Activated gamma-delta T cell treated with Interleukin-2 at 50 U/mL for 16 hours (primary cell): ENCODE measurements around the gene ETV6.
"Not testable (repeated sequence)": the region's sequence is repeated elsewhere in the genome, so short reads cannot be mapped to it uniquely, and the experiment has no call there.

Experiments used
- DNase-seq: peaks from one replicate; pipeline ENCODE4 v3.0.0-alpha.2; 2020

The ETV6 gene

DNA sequence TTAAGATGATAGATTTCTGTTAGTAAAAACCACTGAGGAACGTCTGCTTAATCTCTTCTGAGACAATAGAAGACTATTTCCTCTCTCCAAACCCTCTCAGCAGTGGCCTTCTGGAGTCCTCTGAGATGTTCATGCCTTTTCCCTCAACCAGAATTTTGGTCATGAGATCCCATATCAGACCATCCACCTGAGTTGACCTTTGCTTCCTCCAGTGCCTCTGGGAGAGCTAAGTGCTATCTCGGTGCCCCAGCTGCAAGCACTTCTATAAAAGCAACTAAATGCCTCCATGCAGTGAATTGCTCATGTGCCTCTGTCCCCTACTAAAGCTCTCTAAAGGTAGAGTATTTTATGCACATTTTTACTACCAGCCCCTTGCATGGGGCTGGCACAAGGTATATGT lies 248.4 kb downstream of the ETV6 start:
- no peak for DNase-seq

DNA sequence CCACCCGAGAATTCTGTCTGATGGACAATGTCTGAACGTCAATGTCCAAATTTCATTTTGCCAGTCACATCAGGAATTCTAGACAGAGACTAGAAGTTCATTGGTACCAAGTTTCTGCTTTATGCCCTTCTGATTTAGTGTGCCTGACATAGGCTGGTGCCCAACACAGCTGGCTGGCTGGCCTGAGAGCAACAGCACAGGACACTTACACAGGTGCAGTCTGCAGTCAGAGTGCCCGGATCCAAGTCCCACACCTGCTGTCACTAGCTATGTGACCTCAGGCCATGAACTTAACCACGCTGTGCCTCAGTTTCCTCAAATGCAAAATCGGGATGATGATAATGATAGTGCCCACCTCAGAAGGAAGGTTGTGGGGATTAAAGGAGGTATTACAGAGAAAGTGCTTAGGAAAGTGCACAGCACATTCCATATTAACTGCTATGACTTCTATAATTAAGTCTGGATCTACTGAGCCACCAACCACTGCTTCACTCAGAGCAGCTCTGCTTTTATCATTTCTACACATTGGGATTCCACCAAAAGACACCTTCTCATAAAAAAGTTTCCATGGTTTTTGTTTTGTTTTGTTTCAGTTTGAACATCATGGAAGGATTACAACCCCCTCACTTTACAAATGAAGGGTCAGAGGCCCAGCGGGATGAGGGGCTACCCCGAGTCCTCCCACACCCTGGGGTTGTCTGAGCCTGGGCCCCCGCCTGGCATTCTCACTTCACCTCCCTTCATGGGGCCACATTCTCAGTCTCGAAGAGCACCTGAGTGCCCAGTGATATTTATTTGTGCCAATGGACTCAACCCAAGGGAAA lies 252.4 kb downstream of the ETV6 start:
- DNase-seq: no peak

DNA sequence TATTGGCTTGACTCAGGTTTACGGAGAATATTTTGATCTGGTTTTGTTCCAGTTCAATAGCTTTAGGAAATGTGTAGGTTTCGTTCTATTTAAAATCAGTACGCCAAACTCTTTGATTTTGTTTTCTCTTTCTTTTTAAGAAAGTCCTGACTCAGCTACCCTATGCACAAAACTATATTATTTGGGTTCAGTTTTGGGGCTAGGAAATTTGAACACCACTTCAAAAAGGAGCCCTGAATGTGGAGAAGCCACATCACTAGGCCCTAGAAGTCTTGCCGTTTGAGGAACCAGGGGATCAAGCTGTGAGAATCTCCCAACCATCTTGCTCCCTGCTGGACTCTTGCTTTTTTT lies 253.0 kb downstream of the ETV6 start:
- no peak for DNase-seq

DNA sequence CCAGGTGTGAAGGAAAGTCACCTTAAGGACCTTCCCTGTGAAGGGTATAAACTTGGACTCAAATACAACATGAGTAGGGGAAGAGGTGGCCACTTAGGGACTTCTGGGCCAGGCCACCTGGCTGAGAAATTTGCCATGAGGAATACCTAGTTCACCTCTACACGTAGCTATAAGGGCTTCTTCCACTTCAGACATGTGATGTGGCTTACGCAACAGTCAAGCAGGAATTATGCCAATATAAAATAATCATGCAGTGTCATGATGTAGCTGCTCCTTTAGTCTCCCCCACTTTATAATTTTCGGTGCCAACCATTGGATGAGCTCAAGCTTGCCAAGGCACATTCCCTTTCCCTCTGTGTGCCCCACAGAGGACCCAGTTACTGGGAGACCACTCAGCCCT lies 254.7 kb downstream of the ETV6 start:
- no peak for DNase-seq

DNA sequence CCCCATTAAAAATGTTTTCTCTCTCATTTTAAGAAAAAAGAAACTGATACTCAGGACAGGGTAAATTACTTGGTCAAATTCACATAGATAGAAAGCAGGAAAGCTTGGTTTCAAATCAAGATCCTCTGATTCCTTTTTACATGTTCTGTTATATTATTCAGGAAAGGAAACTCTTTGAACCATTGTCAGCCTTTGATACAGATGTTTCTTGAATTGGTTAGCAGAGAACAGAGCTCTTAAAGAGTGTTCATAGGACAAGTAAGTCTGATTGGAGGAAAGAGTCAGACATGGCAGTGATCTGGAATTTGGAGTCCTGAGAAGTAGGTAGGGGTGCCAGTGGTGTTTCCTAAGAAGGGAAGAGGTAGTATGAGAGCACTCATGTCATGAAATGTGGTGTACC lies 256.1 kb downstream of the ETV6 start:
- DNase-seq: no peak

DNA sequence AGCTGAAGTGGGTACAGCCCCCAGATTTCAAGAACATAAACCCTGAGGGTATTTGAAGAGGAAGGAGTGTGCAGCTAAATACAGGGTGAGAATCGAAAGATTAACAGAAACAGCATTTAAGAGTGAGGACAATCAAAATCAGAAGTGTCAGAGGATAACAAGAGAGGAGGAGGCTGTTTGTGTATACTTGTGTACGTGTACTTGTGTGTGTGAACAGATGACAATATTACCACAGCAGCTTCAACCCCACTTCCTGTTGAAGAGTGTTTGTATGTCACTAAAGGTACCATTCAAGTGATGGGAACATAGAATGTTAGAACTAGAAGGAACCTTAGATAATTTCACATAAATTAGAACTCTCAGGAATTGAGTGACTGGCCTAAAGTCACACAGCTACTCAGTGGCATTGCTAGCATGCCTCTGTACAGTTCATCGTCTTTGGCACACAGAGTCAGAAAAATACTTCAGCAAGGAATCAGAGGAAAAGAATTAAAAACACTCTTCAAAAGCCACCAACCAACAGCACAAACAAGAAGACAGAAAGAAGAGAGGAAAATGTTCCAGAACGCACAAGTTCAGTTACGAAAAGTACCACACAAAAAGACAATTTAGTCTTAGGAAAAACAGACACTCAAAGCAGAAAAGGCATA lies 256.9 kb downstream of the ETV6 start:
- no peak for DNase-seq

DNA sequence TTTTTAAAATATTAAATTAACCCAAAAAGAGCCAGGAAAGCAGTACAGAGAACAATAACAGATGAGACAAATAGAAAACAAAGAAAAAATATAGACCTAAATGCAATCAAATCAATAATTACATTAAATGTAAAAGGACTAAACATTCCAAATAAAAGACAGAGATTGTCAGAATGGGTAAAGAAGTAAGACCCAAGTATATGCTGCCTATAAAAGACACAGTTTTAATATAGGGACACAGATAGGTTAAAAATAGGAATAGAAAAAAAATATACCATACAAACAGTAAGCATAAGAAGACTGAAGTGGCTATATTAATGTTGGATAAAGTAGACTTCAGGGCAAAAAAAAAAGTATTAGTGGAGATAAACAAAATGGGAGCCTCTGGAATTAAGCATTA lies 258.2 kb downstream of the ETV6 start:
- DNase-seq: no peak

DNA sequence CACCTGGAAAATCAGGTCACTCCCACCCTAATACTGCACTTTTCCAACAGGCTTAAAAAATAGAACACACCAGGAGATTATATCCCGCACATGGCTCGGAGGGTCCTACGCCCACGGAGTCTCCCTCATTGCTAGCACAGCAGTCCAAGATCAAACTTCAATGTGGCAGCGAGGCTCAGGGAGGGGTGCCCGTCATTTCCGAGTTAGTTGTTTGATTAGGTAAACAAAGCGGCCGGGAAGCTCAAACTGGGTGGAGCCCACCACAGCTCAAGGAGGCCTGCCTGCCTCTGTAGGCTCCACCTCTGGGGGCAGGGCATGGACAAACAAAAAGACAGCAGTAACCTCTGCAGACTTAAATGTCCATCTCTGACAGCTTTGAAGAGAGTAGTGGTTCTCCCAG lies 259.9 kb downstream of the ETV6 start:
- not testable (repeated sequence) for DNase-seq

DNA sequence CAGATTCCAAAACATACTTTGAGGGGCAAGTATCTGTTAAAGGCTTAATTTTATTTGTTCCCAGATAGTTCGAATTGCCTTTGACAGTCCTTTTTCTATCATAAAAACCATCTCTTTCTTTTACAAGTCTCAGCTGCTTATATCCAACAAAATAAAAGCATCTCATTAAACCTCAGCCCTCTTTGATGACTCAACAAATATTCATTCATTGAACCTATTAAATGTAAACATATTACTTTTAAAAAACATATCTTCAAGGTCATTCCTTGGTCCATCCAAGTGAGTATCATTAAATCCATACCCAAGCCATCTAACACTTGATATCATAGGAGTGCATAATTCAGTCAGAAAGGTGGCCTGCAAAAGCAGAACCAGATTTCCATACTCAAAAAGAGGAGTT lies 266.6 kb downstream of the ETV6 start:
- DNase-seq: no peak

DNA sequence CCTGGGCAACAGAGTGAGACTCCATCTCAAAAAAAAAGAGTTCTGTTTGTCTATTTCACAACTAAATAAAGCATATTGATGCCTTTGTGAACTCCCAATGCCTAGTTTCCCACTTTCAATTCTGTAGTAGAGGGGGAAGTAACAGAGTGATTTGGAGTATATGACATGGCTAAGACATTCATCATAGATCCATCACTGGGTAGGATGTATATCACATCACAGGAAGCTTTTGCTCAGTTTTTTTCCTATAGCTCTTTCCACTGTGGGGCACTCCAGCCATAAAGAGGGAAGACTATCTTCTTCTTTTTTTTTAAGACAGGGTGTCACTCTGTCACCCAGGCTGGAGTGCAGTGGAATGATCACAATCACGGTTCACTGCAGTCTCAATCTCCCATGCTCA lies 267.3 kb downstream of the ETV6 start:
- no peak for DNase-seq

DNA sequence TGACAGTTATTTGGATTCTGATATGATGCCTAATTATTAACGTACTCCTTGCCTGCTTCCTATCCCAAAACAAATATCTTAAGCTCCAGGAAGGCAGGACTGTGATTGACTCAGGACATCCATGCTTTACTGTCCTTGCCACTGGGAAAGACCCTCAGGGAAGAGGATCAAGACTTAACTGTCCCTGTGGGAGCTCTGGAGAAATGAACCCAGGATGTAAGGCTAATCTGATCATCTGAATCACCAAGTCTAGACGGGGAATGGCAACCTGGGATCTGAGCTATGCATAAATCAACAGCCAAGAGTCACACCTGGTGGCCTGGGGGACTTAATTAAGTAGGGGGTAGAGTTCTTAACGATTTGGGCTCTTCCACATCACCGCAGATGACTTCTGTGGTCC lies 268.0 kb downstream of the ETV6 start:
- DNase-seq: no peak

DNA sequence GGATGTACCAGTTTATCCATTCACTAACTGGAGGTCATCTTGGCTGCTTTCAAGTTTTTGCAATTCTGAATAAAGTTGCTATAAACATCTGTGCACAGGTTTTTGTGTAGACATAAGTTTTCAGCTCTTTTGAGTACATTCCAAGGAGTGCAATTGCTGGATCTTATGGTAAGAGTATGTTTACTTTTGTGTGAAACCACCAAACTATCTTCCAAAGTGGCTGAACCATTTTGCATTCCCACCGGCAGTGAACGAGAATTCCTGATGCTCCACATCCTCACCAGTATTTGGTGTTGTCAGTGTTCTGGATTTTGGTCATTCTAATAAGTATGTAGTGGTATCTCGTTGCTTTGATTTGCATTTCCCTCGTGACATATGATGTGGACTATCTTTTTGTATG lies 270.8 kb downstream of the ETV6 start:
- no peak for DNase-seq

DNA sequence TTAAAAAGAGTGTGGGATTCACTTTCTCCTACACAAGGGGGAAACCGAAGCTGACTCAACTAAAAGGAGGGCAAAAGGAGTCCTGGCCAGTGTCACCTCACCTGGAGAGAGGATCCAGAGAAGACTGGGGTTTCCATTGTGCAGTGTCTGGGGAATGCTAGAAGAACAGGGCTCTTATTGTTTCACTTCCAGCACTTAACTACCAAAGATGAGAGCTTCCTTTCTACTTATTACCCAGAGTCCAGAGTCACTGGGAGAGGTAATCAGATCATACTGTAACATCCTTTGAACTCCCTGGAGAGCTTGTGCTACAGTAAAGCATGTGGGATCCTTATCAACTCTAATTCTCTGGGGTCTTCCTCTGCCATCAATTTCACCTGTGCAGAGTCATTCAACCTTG lies 272.9 kb downstream of the ETV6 start:
- DNase-seq: no peak

DNA sequence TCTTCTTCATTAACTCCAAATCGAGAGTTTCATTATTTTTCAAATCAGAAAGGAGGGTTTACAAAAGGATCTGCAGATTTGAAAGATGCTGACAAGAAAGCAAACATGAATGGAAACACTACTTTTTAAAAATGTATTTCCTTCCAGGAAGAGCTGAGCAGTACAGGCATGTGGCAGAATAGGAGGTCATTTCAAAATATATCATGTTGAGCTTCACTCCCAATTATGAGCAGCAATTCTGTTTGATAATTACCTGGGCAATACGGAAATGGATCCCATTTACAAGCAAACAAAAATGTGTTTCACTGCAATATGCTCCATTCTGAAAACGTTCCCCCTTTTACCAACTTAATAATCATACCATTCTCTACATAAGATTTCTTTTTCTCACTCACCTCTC lies 273.6 kb downstream of the ETV6 start:
- no peak for DNase-seq

DNA sequence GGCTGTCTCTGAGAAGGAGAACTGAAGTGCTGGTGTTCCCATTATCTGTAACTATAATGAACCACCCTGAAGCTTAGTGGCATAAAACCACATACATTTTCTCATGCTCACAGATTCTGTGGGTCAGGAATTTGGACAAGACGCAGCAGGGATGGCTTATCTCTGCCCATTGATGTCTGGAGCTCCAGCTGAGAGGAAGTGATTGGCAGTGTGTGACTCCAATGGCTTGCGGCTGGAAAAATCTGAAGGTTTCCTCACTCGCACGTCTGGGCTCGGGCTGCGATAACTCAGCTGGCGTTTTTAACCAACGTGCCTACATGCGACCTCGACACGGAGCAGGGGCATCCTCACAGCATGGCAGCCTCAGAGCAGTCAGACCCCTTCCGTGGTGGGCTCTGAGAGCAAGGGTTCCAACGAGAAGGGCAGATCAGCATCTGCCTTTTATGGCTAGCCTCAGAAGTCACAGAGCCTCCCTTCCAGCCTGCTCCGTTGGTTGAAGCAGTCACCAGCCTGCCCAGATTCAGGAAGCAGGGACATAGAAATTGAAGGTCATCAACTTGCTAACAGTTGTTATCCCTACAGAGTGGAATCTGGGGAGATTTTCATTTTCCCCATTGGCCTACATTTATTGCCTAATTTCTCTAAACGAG lies 277.9 kb downstream of the ETV6 start:
- DNase-seq: no peak

DNA sequence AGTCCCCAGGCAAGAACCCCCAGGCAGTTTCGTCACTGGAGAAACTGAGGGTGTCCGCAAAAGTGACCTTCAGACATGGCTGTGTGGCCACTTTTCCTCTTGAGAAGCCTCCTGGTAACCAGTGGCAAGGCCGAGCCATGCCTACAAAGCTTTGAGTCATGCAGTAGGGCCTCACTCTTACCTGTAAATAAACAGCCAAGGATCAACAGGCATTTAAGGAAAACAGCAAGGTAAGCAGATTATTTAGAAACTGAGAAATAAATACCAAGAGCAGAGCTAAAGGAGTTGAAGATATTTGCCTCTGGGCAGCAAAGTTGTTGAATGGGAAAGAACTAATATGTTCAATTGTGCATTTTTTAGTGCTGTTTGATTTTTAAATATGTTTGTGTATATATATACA lies 280.2 kb downstream of the ETV6 start:
- no peak for DNase-seq

DNA sequence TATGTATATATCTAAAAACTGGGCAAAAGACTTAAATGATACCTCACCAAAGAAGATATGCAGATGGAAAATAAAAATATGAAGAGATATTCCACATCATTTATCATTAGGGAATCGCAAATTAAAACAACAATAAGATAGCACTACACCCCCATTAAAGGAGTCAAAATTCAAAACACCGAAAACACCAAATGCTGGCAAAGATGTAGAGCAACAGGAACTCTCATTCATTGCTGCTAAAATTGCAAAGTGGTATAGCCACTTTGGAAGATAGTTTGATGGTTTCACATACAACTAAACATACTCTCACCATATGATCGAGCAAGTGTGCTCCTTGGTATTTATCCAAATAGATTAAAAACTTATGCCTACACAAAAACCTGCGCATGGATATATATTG lies 289.7 kb downstream of the ETV6 start:
- no peak for DNase-seq

DNA sequence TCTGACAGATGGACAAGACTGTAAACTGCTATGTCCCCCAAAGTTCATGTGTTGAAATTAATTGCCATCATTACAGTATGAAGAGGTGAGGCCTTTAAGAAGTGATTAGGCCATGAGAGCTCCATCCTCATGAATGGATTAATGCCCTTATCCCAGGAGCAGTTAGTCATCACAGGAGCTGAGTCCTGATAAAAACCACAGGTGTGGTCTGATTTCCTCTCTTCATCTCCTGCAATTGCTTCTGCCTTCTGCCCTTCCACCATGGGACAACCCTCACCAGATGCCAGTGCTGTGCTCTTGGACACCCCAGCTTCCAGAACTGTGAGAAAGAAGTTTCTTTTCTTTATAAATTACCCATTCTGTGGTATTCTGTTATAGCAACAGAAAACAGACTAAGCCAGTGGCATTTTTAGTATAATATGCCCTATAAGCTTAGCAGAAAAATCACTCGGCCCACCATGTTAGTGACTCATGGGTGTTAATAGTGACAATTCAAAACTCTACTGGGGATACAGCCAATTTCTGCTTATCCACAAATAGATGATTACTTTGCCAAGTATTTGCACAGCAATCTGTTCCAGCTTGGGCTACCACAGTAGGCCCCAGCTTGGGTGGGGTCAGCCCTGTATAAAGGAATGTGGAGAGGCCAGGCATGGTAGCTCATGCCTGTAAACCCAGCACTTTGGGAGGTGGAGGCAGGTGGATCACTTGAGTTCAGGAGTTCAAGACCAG lies 292.3 kb downstream of the ETV6 start:
- no peak for DNase-seq

DNA sequence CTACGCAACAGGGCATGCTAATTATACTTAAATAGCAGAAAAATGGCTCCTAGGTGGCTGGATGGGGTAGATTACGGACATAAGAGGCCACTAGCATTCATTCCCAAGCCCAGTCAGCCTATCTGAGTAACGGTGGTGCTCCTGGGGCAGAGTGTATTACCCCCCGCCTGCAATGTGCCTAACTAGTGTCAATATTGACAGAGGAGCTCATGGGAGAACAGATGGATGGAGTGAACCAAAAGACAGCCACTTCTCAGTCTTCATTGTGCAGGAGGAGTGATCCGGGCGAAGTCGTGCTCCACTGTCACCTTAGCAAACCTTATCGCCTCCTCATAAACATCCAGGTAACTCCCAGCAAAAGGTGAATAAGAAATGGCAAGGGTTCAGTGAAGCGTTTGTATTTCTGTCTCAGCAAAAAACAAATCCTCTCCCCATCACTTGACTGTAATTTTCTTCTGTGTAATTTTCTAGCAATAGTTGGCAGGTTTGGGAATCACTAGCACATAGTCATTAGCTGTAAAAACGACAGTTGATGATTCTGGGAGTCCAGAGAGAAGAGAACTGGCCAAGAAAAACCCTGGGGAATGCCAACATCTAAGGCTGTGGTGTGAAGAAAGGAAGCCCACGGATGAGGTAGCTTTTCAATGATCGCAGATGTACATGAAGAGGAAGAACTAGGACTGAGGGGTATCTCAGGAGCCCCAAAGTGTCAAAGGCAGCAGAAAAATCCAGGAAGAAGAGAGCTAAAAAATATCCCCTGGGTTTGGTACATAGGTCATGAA lies 294.6 kb downstream of the ETV6 start:
- DNase-seq: no peak
